ENCODE measurements around the gene ZC3HAV1L.
"Not testable (repeated sequence)": the region's sequence is repeated elsewhere in the genome, so short reads cannot be mapped to it uniquely, and the experiment has no call there.

The ZC3HAV1L gene, protein sequence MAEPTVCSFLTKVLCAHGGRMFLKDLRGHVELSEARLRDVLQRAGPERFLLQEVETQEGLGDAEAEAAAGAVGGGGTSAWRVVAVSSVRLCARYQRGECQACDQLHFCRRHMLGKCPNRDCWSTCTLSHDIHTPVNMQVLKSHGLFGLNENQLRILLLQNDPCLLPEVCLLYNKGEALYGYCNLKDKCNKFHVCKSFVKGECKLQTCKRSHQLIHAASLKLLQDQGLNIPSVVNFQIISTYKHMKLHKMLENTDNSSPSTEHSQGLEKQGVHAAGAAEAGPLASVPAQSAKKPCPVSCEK

DNA sequence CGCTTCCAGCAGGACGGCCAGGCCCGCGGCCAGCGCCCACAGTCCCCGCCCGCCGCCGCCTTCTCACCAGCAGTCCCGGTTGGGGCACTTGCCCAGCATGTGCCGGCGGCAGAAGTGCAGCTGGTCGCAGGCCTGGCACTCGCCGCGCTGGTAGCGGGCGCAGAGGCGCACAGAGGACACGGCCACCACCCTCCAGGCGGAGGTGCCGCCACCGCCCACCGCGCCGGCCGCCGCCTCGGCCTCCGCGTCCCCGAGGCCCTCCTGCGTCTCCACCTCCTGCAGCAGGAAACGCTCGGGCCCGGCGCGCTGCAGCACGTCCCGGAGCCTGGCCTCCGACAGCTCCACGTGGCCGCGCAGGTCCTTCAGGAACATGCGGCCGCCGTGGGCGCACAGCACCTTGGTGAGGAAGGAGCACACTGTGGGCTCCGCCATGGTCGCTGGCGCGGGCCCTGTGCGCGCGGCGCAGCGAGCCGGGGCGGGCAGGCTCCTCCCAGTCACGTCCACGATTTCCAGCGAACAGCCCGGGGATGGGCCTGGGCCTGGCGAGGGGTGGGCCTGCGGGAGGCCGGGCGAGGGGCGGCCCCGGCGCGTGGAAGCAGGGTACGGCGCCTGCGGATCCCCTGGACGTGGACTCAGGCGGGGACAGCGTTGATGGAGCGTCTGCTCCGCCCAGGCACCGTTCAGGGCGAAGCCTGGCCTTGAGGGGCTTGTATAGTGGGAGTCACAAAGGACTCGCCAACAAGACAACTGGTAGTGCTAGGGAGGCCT, at the start of gene ZC3HAV1L:
Gene ZC3HAV1L (minus strand): TSS at position 457 of the 768 bp plus-strand sequence. CDS start 25 bp downstream, at position 432.
- FAIRE-seq = no peak
- no peak for DNase-seq (ENCODE audit: low spot score)

DNA sequence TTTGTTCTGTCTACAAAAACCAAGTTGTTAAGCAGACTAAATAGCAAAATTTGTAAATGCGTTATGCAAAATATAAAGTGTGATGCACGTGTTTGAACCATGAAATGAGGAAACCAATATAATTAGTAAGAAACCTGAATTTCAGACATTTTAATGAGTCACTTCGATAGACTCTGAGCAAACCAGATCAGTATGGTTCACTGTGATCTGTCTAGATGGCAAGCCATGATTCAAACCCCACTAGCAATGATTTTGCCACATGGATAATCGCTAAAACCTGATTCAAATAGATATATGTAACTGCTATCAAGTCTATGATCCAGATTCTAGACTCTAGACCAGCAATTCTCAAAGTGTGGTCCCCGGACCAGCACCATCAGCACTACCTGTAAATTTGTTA, 48.9 kb upstream of the ZC3HAV1L start:
- DNase-seq (ENCODE audit: low spot score) (no peak), FAIRE-seq (no peak)

GRCh38 chr7:139081584-139081983, 45.7 kb upstream of the ZC3HAV1L start:
- FAIRE-seq = no peak

GRCh38 chr7:139080905-139081304, 45.1 kb upstream of the ZC3HAV1L start:
- no peak for FAIRE-seq
- no peak for DNase-seq (ENCODE audit: low spot score)

More at GRCh38 chr7:139081584-139081983, 45.7 kb upstream of the ZC3HAV1L start:
- DNase-seq (ENCODE audit: low spot score) = no peak

- FAIRE-seq = no peak
- DNase-seq (ENCODE audit: low spot score) = no peak
These were observed 44.0 kb upstream of the ZC3HAV1L start for GRCh38 chr7:139079861-139080260.

DNA sequence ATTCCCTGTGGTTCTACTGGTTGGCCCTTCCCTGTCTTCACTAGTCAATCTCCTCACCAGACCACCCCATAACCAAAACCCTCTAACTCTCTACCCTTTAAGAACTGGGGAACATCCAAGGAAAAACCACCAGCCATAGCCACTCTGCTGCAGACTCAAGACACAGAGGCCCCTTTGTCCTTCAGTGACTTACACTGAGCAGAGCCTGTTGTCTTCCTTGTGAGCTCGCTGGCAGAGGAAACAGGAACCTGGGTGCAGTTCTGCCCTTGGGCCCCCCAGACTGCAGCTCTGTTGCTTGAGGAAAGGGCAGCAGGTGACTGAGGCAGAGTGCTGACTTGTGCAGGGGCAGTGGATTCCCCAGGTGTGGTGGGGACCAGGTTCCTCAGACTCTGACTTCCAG, 43.1 kb upstream of the ZC3HAV1L start:
- DNase-seq (ENCODE audit: low spot score) = no peak
- no peak for FAIRE-seq

GRCh38 chr7:139078399-139078798, 42.6 kb upstream of the ZC3HAV1L start:
- no peak for FAIRE-seq
- peak; percentile 26 for DNase-seq (ENCODE audit: low spot score)

- DNase-seq (ENCODE audit: low spot score); FAIRE-seq: not testable (repeated sequence)
These were observed 41.9 kb upstream of the ZC3HAV1L start for GRCh38 chr7:139077706-139078105.

GRCh38 chr7:139075871-139076686, 40.2 kb upstream of the ZC3HAV1L start:
- FAIRE-seq = no peak
- no peak for DNase-seq (ENCODE audit: low spot score)

DNA sequence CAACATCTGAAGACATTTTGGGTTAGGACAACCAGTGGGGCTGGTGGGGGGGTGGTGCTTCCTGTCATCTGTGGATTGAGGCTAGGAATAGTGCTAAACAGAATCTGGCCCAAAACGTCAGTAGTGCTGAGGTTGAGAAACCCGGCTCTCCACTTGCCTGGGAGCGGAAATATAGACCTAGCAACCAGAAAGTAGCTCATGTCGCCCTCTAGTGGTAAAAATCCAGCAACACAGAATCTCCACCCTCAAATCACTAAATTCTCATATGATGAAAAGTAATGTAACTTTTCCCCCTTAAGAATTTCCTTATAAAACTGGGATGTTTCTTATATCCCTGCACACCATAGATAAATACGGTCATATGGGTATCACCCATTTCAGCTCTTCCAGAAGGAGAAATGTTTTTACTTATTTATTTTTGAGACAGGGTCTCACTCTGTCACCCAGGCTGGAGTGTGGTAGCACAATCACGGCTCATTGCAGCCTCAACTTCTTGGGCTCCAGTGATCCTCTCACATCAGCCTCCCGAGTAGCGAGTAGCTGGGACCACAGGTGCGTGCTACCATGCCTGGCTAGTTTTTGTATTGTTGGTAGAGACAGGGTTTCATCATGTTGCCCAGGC, 39.3 kb upstream of the ZC3HAV1L start:
- peak; percentile 72 for DNase-seq (ENCODE audit: low spot score)
- peak; percentile 86 for FAIRE-seq

- no peak for DNase-seq (ENCODE audit: low spot score)
- no peak for FAIRE-seq
These were observed 37.0 kb upstream of the ZC3HAV1L start for GRCh38 chr7:139072796-139073195.

GRCh38 chr7:139071680-139072079, 35.8 kb upstream of the ZC3HAV1L start:
- DNase-seq (ENCODE audit: low spot score) (no peak), FAIRE-seq (no peak)

GRCh38 chr7:139068544-139069399, 32.9 kb upstream of the ZC3HAV1L start:
- FAIRE-seq (no peak), DNase-seq (ENCODE audit: low spot score) (no peak)

DNA sequence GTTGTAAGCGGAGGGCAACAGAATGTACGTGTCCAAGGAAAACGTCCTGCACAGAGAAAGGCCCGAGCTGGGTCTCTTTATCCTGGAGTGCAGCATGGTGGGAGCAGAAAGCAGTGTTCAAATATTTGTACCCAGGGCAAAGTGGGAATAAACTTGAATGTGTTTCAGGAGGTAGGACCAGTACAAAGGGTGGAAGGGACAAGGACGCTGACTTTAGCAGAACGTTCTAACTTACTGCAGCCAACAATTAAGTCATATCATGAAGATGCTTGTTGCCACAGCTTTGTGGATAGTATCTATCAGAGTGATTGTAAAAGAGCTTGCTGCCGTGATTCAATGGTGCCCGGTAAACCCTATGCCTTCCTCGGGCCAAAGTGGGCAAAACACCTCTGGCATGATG, 30.5 kb upstream of the ZC3HAV1L start:
- DNase-seq (ENCODE audit: low spot score) (no peak), FAIRE-seq (no peak)

DNA sequence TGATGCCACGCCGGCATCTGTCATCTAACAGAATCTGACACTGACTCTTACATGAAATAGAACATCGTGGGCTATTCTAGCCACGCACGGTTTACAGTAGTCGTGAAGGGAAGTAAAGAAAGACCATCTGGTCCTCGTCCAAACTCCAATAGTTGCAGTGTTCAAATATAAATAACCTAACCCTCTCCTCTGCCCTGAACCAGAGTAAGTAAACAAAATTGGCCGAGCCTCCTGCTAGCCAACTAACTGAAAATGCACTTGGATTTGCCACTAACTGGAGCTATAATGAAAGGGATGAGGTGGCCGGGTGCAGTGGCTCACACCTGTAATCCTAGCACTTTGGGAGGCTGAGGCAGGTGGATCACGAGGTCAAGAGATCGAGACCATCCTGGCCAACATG, 29.5 kb upstream of the ZC3HAV1L start:
- DNase-seq (ENCODE audit: low spot score) (no peak), FAIRE-seq (no peak)

DNA sequence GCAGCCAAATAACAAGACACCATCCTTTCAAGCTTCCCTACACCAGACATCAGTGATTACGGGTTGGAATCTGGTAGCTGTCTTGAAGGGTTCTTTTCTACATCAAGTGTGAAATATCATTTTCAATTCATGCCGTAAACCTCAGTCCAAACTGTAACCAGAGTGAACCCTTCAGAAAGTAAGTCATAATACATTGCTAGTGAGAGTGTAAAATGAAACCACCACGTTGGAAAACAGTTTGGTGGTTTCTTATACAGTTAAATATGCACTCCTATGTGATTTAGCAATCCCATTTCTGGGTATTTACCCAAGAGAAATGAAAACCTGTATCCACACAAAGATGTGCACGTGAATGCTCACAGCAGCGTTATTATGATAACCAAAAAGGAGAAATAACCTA, 25.6 kb upstream of the ZC3HAV1L start:
- no peak for FAIRE-seq
- DNase-seq (ENCODE audit: low spot score) = no peak

DNA sequence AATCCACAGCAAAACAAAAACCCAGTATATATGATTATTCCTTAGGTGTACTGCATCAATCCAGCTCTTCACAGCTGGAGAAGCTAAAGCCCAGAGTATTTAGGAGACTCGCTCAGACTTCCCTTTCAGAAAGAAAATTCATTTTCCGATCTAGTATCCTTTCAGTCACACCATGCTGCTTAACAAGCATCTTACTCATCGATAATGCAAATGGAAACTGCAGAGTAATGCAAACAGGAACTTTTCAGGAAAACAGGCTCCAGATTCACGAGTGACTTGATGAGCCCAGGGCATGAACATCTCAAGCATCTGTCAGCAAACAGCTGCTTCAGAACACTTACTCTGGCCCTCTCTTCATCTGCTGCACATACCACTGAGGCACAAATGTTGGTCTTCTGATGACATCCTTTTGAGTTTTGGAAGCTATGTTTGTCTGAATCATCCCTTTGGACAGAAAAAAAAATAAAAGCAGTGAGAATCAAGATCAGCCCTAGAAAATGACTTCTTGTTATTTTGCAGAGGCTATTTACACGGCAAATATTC, 24.9 kb upstream of the ZC3HAV1L start:
- FAIRE-seq = no peak

DNA sequence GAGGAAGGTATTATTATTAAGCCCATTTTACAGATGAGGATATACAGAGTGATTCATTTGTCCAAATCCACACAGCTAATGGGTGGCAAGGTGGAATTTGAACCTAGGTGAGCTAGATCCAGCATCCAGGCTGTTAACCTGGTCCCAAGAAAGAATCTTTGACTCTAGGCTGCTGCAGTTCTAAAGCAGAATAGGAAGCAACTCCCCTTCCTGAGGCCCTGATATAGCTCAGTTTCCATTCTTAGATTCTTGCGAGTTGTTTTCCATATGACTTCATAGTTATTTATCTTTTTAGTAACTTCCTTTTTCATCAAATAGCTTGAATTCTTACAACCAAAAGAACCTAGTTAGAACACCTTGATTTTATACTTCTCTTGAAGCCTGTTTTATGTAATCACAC, 24.1 kb upstream of the ZC3HAV1L start:
- DNase-seq (ENCODE audit: low spot score) (no peak), FAIRE-seq (no peak)

More for the DNA sequence above, 24.9 kb upstream of the ZC3HAV1L start:
- no peak for DNase-seq (ENCODE audit: low spot score)

GRCh38 chr7:139058943-139059342, 23.1 kb upstream of the ZC3HAV1L start:
- FAIRE-seq = no peak
- no peak for DNase-seq (ENCODE audit: low spot score)

- DNase-seq (ENCODE audit: low spot score) = no peak
- no peak for FAIRE-seq
These were observed 19.8 kb upstream of the ZC3HAV1L start for GRCh38 chr7:139055674-139056073.
